ENCODE results near the gene CNOT2. TPM values are rescaled to one million over a fixed set of nuclear protein-coding genes. Genes with fewer than 3 reads are reported as not detected.

The CNOT2 gene
- polyA plus RNA-seq, 1 donor (not counting 4 experiments of a cell fraction or from before 2014, with no cell fraction given), result 85.3 TPM

DNA sequence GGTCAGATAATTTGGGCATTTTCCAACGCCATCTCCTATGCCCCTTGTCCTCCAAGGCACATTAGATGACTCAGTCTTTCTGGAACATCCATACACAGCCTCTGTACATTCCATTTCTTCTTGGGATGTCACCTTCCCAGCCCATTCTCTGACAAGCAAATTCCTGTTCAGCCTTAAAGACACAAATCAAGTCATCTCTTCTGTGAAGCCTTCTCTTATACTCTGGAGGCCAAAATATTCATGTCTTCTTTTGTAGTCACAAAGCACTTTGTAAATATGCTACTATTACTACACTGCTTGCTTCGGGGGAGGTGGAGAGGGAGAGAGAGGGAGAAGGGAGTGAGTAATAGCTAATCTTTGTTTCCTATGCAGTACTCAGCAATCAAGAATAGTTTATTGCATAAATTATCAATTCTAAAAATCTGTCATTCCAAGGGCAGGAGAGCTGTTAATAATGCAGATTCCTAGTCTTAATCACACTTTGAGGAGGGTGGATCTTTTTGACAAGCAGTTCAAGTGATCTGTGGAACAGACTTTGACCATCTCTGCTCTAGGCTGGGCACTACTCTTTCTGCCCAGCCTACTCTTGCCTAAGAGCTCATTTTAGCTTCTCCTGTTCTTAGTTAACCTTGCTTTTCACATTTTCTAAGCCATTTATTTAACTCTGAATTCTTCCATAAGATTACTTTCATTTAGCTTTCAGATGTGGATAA lies 150.7 kb downstream of the CNOT2 start:
- H3K27ac ChIP-seq (ENCODE audit: control insufficient read depth, insufficient read depth, low read length), result no peak overlapping the region
- H3K27me3 ChIP-seq (ENCODE audit: control insufficient read depth, extremely low read depth, insufficient read depth, low read length), result no peaks in the 10 kb centered on the region
- H3K9me1 ChIP-seq (ENCODE audit: control insufficient read depth, extremely low read depth, insufficient read depth, low read length), result no peaks in the 10 kb centered on the region
- DNase-seq (ENCODE audit: low read depth, low spot score) (peak; percentile 2), FAIRE-seq (peak; percentile 78)
- no peaks in the 10 kb centered on the region for H4K20me1 ChIP-seq (ENCODE audit: control insufficient read depth, extremely low read depth, insufficient read depth, low read length)
- no peak overlapping the region for H2AFZ ChIP-seq (ENCODE audit: control insufficient read depth, low read length)
- peaks cover 10% of the 10 kb centered on the region for H3K4me1 ChIP-seq (ENCODE audit: control insufficient read depth, extremely low read depth, insufficient read depth, low read length)
- dilution Hi-C loops (cut with MboI; ENCODE audit: extremely low pct_ligation_motif_present, low sequenced_read_pairs), result no loop called here
- no peak for TF ChIP-seq EZH2 (IDR thresholded peaks at IDR 0.05; ENCODE audit: low read length)
- TF ChIP-seq, protein P1, sequence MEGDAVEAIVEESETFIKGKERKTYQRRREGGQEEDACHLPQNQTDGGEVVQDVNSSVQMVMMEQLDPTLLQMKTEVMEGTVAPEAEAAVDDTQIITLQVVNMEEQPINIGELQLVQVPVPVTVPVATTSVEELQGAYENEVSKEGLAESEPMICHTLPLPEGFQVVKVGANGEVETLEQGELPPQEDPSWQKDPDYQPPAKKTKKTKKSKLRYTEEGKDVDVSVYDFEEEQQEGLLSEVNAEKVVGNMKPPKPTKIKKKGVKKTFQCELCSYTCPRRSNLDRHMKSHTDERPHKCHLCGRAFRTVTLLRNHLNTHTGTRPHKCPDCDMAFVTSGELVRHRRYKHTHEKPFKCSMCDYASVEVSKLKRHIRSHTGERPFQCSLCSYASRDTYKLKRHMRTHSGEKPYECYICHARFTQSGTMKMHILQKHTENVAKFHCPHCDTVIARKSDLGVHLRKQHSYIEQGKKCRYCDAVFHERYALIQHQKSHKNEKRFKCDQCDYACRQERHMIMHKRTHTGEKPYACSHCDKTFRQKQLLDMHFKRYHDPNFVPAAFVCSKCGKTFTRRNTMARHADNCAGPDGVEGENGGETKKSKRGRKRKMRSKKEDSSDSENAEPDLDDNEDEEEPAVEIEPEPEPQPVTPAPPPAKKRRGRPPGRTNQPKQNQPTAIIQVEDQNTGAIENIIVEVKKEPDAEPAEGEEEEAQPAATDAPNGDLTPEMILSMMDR (optimal IDR thresholded peaks at IDR 0.05 in 1 of 3, IDR thresholded peaks at IDR 0.05 in 1 of 3, conservative IDR thresholded peaks at IDR 0.05 in 1 of 3; ENCODE audit: extremely low read depth in 1 of 3, insufficient read depth in 2 of 3, low read length in 3 of 3), result no peak
- no peaks in the 10 kb centered on the region for H3K79me2 ChIP-seq (ENCODE audit: control insufficient read depth, insufficient read depth, low read length)
- H3K36me3 ChIP-seq (ENCODE audit: control insufficient read depth in 2 of 2, extremely low read depth in 1 of 2, insufficient read depth in 2 of 2, low read length in 2 of 2), result no peaks in the 10 kb centered on the region
- H3K9ac ChIP-seq (ENCODE audit: control insufficient read depth, extremely low read depth, insufficient read depth, low read length), result no peak overlapping the region
- H3K4me3 ChIP-seq (ENCODE audit: control insufficient read depth in 2 of 3, extremely low read depth in 1 of 3, insufficient read depth in 2 of 3, low read depth in 1 of 3, low read length in 3 of 3), result no peak overlapping the region
- H3K9me3 ChIP-seq (ENCODE audit: control insufficient read depth, low read depth, low read length), result no peaks in the 10 kb centered on the region
- no peak overlapping the region for H3K4me2 ChIP-seq (ENCODE audit: control insufficient read depth, extremely low read depth, insufficient read depth, low read depth, low read length)

DNA sequence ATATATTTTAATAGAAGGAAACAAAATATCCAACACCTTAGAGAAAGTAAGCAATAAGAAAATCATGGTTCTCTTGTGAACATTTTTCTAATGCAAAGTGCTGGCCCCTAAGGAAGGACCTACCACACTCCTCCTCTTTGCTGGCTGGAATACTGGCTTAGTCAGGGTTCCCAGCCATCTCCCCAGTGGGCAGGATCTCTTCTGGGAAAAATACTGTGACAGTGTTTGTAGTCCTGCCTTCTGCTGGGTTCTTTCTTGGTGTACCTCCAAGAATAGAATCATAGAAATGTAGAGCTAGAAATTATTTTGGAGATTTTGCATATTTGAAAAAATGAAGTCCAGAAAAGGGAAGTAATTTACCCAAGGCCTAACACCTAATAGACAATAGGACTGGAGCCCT lies 154.8 kb downstream of the CNOT2 start:
- no peak for TF ChIP-seq EZH2 (IDR thresholded peaks at IDR 0.05; ENCODE audit: low read length)
- TF ChIP-seq, protein P1 (optimal IDR thresholded peaks at IDR 0.05 in 1 of 3, IDR thresholded peaks at IDR 0.05 in 1 of 3, conservative IDR thresholded peaks at IDR 0.05 in 1 of 3; ENCODE audit: extremely low read depth in 1 of 3, insufficient read depth in 2 of 3, low read length in 3 of 3), result no peak
- Histone ChIP-seq H3K4me1 (ENCODE audit: control insufficient read depth, extremely low read depth, insufficient read depth, low read length) (peaks cover 10% of the 10 kb centered on the region), H2AFZ (ENCODE audit: control insufficient read depth, low read length) (no peak overlapping the region), H3K79me2 (ENCODE audit: control insufficient read depth, insufficient read depth, low read length) (no peaks in the 10 kb centered on the region), H3K9me1 (ENCODE audit: control insufficient read depth, extremely low read depth, insufficient read depth, low read length) (no peaks in the 10 kb centered on the region), H3K36me3 (ENCODE audit: control insufficient read depth in 2 of 2, extremely low read depth in 1 of 2, insufficient read depth in 2 of 2, low read length in 2 of 2) (no peaks in the 10 kb centered on the region), H3K9ac (ENCODE audit: control insufficient read depth, extremely low read depth, insufficient read depth, low read length) (no peak overlapping the region), H3K9me3 (ENCODE audit: control insufficient read depth, low read depth, low read length) (no peaks in the 10 kb centered on the region), H3K4me3 (ENCODE audit: control insufficient read depth in 2 of 3, extremely low read depth in 1 of 3, insufficient read depth in 2 of 3, low read depth in 1 of 3, low read length in 3 of 3) (no peak overlapping the region), H3K4me2 (ENCODE audit: control insufficient read depth, extremely low read depth, insufficient read depth, low read depth, low read length) (no peak overlapping the region), H3K27me3 (ENCODE audit: control insufficient read depth, extremely low read depth, insufficient read depth, low read length) (no peaks in the 10 kb centered on the region), H4K20me1 (ENCODE audit: control insufficient read depth, extremely low read depth, insufficient read depth, low read length) (no peaks in the 10 kb centered on the region), H3K27ac (ENCODE audit: control insufficient read depth, insufficient read depth, low read length) (no peak overlapping the region)
- dilution Hi-C loops (cut with MboI; ENCODE audit: extremely low pct_ligation_motif_present, low sequenced_read_pairs), result no loop called here
- DNase-seq (ENCODE audit: low read depth, low spot score) (no peak), FAIRE-seq (no peak)
